GM23248 (cell line): Measurements from ENCODE around the gene UBE2N.

Experiments used
- EZH2 ChIP-seq: fragments of 200-600 bp; sonication (generic); IDR thresholded peaks from 2 replicates; pipeline ENCODE4 v1.6.1; 2018; ENCODE audit warnings: antibody characterized with exemption, mild to moderate bottlenecking; ENCODE audit not compliant: insufficient read depth, poor library complexity, severe bottlenecking
- EZH2phosphoT487 ChIP-seq: fragments of 200-600 bp; sonication (generic); IDR thresholded peaks from 2 replicates; pipeline ENCODE4 v1.6.1; 2018; ENCODE audit warnings: antibody characterized with exemption, moderate library complexity, mild to moderate bottlenecking, low read depth; ENCODE audit not compliant: insufficient read depth

DNA sequence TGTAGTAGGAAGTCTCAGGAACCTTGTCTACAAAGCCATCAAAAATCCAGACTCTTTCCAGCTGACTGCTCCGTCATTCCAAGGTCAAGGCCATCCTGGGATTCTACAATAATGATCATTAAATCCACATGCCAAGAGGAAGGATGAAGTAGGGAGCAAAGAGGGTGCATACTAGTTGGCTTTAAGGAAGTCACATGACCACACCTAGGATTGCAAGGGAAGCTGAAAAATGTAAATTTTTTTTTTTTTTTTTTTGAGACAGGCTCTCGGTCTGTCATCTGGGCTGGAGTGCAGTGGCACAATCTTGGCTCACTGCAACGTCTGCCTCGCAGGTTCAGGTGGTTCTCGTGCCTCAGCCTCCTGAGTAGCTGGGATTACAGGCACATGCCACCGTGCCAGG is 18.3 kb upstream of the UBE2N start:
- TF ChIP-seq EZH2 (no peak), EZH2phosphoT487 (no peak)
